ENCODE results near the gene DKC1.

DKC1 gene

GRCh38 chrX:154720067-154720466 is 42.6 kb upstream of the DKC1 start:
- TF ChIP-seq CTCF (IDR thresholded peaks at IDR 0.05; ENCODE audit: borderline replicate concordance, insufficient read depth, low read depth, low read length): no peak
- no peak overlapping the region for H3K4me3 ChIP-seq (ENCODE audit: low read depth, low read length)

GRCh38 chrX:154721155-154721554 is 41.5 kb upstream of the DKC1 start:
- TF ChIP-seq CTCF (IDR thresholded peaks at IDR 0.05; ENCODE audit: borderline replicate concordance, insufficient read depth, low read depth, low read length): no peak
- no peak overlapping the region for H3K4me3 ChIP-seq (ENCODE audit: low read depth, low read length)

DNA sequence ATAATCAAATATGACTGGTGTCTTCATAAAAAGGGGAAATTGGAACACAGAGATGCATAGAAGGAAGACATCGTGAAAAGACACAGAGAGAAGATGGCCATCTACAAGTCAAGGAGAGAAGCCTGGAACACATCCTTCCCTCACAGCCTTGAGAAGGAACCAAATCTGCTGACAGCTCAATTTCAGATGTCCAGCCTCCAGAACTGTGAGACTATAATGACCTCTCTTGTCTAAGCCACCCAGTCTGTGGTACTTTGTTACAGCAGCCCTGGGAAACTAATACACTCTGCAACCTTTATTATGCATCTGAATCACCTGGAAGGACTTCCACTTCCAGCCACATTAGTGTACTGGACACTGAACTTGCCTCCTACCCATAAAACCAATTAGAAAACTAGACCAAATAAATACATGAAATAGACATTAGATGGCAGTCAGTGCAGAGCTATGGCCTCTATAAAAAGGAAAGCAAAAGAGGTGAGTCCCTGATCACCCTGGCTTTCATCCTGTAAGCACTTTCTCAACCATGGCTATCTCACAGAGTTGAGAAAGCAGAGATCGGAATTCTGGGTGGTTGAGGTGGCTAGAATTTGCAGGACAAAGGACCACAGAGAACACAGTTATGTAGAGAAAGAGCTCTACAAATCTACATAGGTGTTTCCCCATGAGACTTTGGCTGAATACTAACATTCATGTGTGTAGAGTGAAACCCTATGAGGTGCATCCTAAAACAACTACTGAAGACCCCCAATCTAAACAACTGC is 37.5 kb upstream of the DKC1 start:
- no peak overlapping the region for H3K4me3 ChIP-seq (ENCODE audit: low read depth, low read length)
- TF ChIP-seq CTCF (IDR thresholded peaks at IDR 0.05; ENCODE audit: borderline replicate concordance, insufficient read depth, low read depth, low read length): no peak

DNA sequence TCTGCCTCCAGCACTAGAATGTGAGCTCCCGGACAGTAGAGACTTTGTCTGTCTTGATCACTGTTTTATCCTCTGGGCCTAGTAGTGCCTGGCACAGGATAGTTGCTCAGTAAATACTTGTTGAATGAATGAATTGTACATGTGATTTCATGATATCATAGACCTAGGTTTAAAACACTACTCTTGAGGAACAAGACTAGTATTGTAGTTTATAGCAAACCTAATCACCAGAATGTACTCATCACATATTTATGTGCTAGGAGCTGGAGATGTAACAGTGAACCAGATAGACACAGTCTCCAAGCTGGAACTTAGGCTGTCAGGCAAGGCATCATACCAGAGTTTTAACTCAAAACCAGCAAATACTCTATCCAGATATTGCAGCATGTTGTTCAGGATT is 35.2 kb upstream of the DKC1 start:
- no peak overlapping the region for H3K4me3 ChIP-seq (ENCODE audit: low read depth, low read length)
- no peak for TF ChIP-seq CTCF (IDR thresholded peaks at IDR 0.05; ENCODE audit: borderline replicate concordance, insufficient read depth, low read depth, low read length)

DNA sequence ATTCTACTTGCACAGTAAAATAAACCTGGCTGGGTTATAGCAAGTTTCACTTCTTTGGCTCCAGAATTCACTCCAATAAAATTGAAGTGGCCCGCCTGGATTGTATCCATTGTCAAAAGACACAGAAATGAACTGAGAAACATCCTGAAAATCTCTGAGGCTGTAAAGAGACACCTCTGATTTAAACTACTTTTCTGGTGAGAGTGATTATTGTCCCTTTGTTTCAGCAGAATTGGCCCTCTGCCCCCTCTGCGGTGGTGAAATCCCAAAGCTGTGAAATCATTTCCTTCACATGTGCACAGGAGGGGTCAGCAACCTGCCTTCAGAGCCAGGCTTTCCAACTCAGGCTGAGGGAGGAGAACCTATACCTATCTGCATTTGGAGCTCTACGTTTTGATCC is 34.8 kb upstream of the DKC1 start:
- no peak for TF ChIP-seq CTCF (IDR thresholded peaks at IDR 0.05; ENCODE audit: borderline replicate concordance, insufficient read depth, low read depth, low read length)
- H3K4me3 ChIP-seq (ENCODE audit: low read depth, low read length): no peak overlapping the region

DNA sequence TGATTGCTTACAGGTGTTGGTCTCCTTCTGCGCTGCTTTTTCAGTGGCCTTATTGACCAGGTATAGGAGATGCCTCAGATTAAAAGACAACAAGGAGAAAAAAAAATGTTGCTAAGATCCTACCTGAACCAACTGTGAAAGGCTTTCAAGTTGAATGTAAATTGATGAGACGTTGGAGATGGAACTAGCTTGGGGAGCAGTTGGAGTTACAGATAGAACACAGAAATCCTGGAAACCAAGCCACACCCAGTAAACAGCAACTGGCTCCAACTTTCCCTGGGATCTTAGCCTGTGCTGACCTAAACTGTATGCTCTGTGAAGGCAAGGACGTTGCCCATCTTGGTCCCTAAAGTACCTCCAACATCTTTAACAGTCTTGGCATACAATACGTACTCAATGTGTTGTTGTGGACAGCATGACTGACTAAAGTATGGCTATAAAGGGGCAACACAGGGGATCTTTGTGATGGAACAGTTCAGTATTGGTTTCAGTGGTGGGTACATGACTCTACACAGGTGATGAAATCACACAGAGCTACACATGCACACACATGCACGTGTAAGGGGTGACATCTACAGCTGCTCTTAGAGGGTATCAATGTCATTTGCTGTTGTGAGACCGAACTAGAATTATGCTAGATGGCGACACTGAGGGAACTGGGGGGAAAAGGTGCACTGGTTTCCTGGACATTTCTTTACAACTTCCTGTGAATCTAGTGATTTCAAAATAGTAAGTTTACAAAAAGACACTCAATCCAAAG is 34.1 kb upstream of the DKC1 start:
- no peak for TF ChIP-seq CTCF (IDR thresholded peaks at IDR 0.05; ENCODE audit: borderline replicate concordance, insufficient read depth, low read depth, low read length)
- no peak overlapping the region for H3K4me3 ChIP-seq (ENCODE audit: low read depth, low read length)

DNA sequence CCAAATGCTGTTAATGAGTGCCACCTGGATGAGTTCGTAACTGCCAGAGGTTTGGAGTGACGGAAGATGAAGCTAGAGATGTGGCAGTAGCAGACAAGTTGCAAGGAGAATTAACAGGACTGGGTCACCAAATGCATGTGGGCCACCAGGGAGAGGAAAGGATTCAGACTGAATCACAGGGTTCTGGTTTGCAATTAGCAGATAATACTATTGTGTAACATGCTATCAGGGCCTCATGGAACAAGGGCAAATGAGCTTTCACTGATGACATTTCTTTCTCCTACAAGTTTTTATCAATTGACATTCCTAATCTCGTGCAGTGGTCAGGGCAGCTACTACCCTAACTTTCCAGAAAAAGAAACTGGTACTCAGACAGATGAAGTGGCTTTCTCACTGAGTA is 33.2 kb upstream of the DKC1 start:
- no peak for TF ChIP-seq CTCF (IDR thresholded peaks at IDR 0.05; ENCODE audit: borderline replicate concordance, insufficient read depth, low read depth, low read length)
- H3K4me3 ChIP-seq (ENCODE audit: low read depth, low read length): no peak overlapping the region

Measured in GM12875 (cell line).